Epithelial cell of esophagus (primary cell): ENCODE measurements around the gene PXT1.

Source experiments
- DNase-seq: peaks from one replicate; pipeline ENCODE4 v3.0.0; 2010; ENCODE audit warnings: low read depth
- H3K4me3 ChIP-seq: 2 replicates; pipeline ENCODE4 v1.5.1; 2011; ENCODE audit warnings: mild to moderate bottlenecking, low read length, control low read depth
- TF ChIP-seq, protein P1 (sequence below): IDR thresholded peaks from 2 replicates; pipeline ENCODE4 v1.5.1; 2011; ENCODE audit warnings: low read depth, mild to moderate bottlenecking, low read length, control low read depth, inconsistent platforms; ENCODE audit not compliant: insufficient read depth; ENCODE audit errors: missing control alignments

Gene PXT1

GRCh38 chr6:36443471-36444428 is 1.1 kb upstream of the PXT1 start:
- DNase-seq = peak; percentile 32
- H3K4me3 ChIP-seq = peak overlapping the region; percentile 83
- TF ChIP-seq, protein P1, sequence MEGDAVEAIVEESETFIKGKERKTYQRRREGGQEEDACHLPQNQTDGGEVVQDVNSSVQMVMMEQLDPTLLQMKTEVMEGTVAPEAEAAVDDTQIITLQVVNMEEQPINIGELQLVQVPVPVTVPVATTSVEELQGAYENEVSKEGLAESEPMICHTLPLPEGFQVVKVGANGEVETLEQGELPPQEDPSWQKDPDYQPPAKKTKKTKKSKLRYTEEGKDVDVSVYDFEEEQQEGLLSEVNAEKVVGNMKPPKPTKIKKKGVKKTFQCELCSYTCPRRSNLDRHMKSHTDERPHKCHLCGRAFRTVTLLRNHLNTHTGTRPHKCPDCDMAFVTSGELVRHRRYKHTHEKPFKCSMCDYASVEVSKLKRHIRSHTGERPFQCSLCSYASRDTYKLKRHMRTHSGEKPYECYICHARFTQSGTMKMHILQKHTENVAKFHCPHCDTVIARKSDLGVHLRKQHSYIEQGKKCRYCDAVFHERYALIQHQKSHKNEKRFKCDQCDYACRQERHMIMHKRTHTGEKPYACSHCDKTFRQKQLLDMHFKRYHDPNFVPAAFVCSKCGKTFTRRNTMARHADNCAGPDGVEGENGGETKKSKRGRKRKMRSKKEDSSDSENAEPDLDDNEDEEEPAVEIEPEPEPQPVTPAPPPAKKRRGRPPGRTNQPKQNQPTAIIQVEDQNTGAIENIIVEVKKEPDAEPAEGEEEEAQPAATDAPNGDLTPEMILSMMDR = peak; percentile 11

DNA sequence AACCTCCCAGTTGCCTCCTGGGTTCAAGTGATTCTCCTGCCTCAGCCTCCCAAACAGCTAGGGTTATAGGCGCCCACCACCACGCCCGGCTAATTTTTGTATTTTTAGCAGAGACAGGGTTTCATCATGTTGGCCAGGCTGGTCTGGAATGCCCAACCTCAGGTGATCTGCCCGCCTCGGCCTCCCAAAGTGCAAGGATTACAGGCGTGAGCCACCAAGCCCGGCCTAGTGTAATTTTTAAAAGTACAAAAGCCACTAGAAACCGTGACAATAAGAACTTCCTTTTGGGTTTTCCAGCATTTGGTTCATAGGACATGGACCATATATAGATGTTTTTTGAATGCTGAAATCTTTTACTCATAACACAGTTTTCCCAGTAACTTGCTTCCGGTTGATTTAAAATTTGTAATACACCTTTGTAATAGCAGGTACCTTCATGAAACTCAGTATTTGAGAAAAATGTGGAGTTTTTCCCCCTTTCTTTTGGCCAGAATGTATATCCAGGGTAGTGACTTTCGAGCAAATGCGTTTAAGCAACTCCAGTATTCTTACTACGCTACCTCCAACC is 467 bp downstream of the PXT1 start:
- DNase-seq = no peak
- TF ChIP-seq, protein P1 = no peak
- peak overlapping the region; percentile 83 for H3K4me3 ChIP-seq

- no peak overlapping the region for H3K4me3 ChIP-seq
- TF ChIP-seq, protein P1 = no peak
- DNase-seq = peak; percentile 98
These were observed 1.3 kb downstream of the PXT1 start for GRCh38 chr6:36441307-36441894.

DNA sequence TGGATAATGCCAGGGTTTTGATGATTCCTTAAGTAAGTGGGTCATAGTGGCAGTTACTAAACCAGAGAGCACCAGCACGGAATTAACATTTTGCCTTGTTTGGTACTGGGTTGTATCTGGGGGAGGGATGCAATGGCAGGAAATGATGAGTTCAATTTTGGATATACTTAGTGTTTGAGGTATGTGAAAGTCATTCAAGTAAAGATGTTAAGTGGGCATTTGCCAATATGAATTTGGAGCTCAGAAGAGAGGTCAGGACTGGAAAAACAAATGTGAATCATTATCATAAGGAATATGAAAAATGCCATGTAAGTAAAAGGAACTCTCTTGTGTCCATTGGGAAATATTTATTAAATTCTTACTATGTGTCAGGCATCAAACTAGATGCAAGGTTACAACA is 6.2 kb downstream of the PXT1 start:
- H3K4me3 ChIP-seq = no peak overlapping the region
- TF ChIP-seq, protein P1 = no peak
- no peak for DNase-seq

GRCh38 chr6:36432151-36432671 is 10.4 kb downstream of the PXT1 start:
- peak; percentile 25 for DNase-seq
- TF ChIP-seq, protein P1 = no peak

DNA sequence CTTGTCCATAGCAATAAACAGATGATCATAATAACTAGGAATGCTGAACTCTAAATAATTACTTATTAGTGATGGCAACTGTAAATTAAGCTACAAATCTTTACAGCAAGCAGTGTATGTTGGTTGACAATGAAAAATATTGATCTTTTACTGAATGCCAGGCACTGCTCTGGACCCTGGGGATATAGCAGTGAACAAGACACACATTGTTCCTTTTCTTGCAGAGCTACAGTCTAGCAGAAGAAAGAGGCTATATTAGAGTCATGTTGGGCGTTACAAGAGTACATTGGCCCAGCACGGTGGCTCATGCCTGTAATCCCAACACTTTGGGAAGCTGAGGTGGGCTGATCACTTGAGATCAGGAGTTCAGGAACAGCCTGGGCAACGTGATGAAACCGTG is 11.5 kb downstream of the PXT1 start:
- DNase-seq = no peak
- no peak overlapping the region for H3K4me3 ChIP-seq
- TF ChIP-seq, protein P1 = no peak

More at GRCh38 chr6:36432151-36432671, 10.4 kb downstream of the PXT1 start:
- H3K4me3 ChIP-seq = no peak overlapping the region
